Lower leg skin (tissue), 4 donors: ENCODE results near the gene RUNDC3A. TPM values are rescaled to one million over a fixed set of nuclear protein-coding genes. Genes with fewer than 3 reads are reported as not detected.

Source experiments
- DNase-seq, 2 donors: peaks; one replicate each; pipeline ENCODE4 v3.0.0-alpha.2; 2019; ENCODE audit warnings: low spot score in 2 of 2
- H3K4me3 ChIP-seq: fragments of 200-600 bp; sonication (generic); 2 replicates; pipeline ENCODE4 v1.5.1; 2017; ENCODE audit warnings: mild to moderate bottlenecking, low read depth; ENCODE audit not compliant: poor library complexity, severe bottlenecking
- POLR2A ChIP-seq, 2 donors: fragments of 450-650 bp; IDR thresholded peaks; one replicate each; pipeline ENCODE4 v1.6.1; 2016 to 2017; ENCODE audit warnings: antibody characterized with exemption in 2 of 2, mild to moderate bottlenecking in 1 of 2, moderate library complexity in 1 of 2
- WGBS, 2 donors: methylation state at CpG; one replicate each; pipeline ENCODE4 v1.1.5; 2018; 5-methylcytosine and 5-hydroxymethylcytosine counted together
- intact Hi-C: fragments of 100-400 bp; cut with DNase I; formaldehyde crosslinking; loops from one replicate; pipeline ENCODE4 v1.15.0; 2023; ENCODE audit warnings: low total_unique reads
- total RNA-seq, 4 donors: library from RNA; depleted of rRNA; stranded (reverse); fragments of >200 nt; gene quantifications; one replicate each; pipeline ENCODE4 v1.1.0, GENCODE V29; 2016
- TF ChIP-seq, protein P1 (sequence below), 3 donors: fragments of 450-650 bp; IDR thresholded peaks; one replicate each; pipeline ENCODE4 v1.5.1; 2016; ENCODE audit warnings: antibody characterized with exemption in 3 of 3, mild to moderate bottlenecking in 3 of 3, moderate library complexity in 2 of 3

The RUNDC3A gene
- total RNA-seq, 4 donors from 2014 or later: 12.6 to 29.5 (median 17.1) TPM

DNA sequence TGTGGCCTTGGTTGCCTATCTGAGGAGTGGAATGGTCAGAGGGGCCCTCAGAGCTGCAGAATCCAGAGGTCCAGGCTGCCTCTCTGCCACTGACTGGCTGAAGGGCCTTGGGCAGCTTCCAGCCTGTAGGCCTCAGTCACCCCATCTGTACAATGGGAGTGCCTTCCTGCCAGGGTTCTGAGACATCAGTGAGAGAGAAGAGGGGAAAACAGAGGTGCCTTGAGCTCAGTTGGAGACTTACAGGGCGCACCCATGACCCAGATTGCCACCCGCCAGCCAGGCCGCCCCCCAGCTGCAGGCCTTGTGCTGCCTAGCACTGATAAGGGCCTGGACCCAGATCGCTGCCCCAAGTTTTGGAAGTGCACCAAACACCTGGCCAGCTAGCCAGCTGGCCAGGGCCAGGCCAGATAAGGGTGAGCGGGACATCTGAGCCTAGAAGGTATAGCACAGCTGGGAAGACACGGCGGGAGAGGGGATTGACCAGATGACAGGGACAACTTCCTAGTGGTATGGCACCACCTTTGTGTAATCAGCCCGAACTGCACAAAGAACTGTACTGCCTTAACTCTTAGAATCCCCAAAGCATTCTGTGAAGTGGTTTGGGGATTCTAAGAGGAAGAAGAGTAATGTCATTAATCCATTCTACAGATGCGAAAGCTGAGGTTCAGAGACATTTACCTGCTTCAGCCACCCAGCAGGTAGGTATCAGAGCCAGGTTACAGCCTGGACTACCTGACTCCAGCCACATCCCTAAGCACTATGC lies 41.8 kb upstream of the RUNDC3A start:
- no peak for DNase-seq
- no peak overlapping the region for H3K4me3 ChIP-seq
- TF ChIP-seq, protein P1, sequence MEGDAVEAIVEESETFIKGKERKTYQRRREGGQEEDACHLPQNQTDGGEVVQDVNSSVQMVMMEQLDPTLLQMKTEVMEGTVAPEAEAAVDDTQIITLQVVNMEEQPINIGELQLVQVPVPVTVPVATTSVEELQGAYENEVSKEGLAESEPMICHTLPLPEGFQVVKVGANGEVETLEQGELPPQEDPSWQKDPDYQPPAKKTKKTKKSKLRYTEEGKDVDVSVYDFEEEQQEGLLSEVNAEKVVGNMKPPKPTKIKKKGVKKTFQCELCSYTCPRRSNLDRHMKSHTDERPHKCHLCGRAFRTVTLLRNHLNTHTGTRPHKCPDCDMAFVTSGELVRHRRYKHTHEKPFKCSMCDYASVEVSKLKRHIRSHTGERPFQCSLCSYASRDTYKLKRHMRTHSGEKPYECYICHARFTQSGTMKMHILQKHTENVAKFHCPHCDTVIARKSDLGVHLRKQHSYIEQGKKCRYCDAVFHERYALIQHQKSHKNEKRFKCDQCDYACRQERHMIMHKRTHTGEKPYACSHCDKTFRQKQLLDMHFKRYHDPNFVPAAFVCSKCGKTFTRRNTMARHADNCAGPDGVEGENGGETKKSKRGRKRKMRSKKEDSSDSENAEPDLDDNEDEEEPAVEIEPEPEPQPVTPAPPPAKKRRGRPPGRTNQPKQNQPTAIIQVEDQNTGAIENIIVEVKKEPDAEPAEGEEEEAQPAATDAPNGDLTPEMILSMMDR (IDR thresholded peaks at IDR 0.05): no peak
- TF ChIP-seq POLR2A (IDR thresholded peaks at IDR 0.05): no peak
- WGBS, 2 donors: 79 to 80% methylated on average over 8 to 9 of the region's 9 CpGs
- intact Hi-C loops: no loop called here

DNA sequence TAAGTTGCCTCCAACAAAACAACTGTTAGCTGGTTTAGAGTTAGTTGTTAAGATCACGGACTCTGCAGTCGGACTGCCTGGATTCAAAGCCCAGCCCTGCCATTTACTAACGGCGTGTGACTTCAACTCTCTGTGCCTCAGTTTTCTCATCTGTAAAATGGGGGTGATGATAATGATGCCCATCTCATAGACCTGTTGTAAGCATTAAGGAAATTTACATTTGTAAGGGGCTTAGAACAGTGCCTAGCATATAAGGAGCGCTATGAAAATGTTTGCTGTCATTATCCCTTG lies 41.3 kb upstream of the RUNDC3A start:
- no peak for TF ChIP-seq POLR2A (IDR thresholded peaks at IDR 0.05)
- TF ChIP-seq, protein P1 (IDR thresholded peaks at IDR 0.05): no peak
- H3K4me3 ChIP-seq: no peak overlapping the region
- DNase-seq: no peak
- intact Hi-C loops: no loop called here
- 94 to 96% methylated on average over 5 of the region's 5 CpGs for WGBS, 2 donors

DNA sequence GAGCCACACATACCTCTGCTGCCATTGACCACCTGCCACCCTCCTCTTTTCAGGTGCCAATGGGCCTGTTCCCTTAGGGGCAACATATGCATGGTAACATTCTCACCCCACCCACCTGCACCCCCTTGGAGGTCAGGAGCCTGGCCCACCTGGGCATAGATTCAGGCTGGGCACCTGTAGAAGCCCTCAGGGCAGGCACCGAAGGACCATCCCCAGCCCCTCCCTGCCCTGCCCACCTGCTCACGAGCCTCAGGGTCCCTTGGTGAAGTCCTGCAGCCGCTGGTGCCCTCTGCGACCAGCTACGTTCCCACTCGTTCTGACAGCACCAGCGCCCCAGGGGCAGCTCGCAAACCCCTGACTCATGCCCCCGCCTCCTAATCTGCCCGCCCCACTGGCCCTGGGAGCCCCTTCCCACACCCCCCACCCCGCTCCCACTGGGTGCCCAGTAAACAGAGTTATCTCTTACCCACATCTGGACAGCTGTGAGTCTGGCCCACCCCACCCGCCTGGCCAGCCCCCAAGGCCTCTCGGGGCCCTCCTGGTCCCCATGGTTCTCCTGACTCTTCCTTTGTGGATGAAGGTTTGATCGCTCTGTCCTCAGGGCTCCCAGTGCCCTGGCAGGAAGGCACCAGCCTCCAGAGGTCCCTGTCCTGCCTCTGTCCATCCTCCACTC lies 40.4 kb upstream of the RUNDC3A start, which contains the start of gene SLC4A1:
TSS of gene SLC4A1 (minus strand) at position 318 of the 673 bp plus-strand sequence. CDS start 5,269 bp downstream, outside the sequence.
- TF ChIP-seq, protein P1 (IDR thresholded peaks at IDR 0.05): no peak
- no peak for TF ChIP-seq POLR2A (IDR thresholded peaks at IDR 0.05)
- H3K4me3 ChIP-seq: no peak within 1 kb of the TSS
- no peak for DNase-seq
- intact Hi-C loops: no loop called here
- WGBS, 2 donors: 64 to 78% methylated on average over 14 of the region's 14 CpGs

GRCh38 chr17:44268709-44269534 lies 39.5 kb upstream of the RUNDC3A start:
- intact Hi-C loops: no loop called here
- no peak for TF ChIP-seq POLR2A (IDR thresholded peaks at IDR 0.05)
- TF ChIP-seq, protein P1 (IDR thresholded peaks at IDR 0.05): no peak
- WGBS, 2 donors: 75 to 81% methylated on average over 11 of the region's 11 CpGs
- DNase-seq: no peak
- no peak overlapping the region for H3K4me3 ChIP-seq

- WGBS, 2 donors: 69 to 73% methylated on average over 6 to 7 of the region's 7 CpGs
- TF ChIP-seq POLR2A (IDR thresholded peaks at IDR 0.05): no peak
- TF ChIP-seq, protein P1 (IDR thresholded peaks at IDR 0.05): no peak
- DNase-seq: no peak
- H3K4me3 ChIP-seq: no peak overlapping the region
- intact Hi-C loops: no loop called here
Observed at GRCh38 chr17:44269535-44270240, 38.7 kb upstream of the RUNDC3A start.
